Bronchial epithelial cell (primary cell): Measurements from ENCODE around the gene GJA3. TPM values are rescaled to one million over a fixed set of nuclear protein-coding genes. Genes with fewer than 3 reads are reported as not detected.

Source experiments
- DNase-seq: peaks from one replicate; pipeline ENCODE4 v3.0.0-alpha.2; 2010; ENCODE audit warnings: low read depth
- FAIRE-seq: peaks from 2 replicates; lab custom pipeline; 2011; peaks lifted over from hg19 to GRCh38; lab: Jason Lieb, UNC
- H3K27me3 ChIP-seq: 2 replicates; pipeline ENCODE4 v1.5.1; 2011; ENCODE audit warnings: low read length; ENCODE audit not compliant: control insufficient read depth, insufficient read depth
- H3K36me3 ChIP-seq: 2 replicates; pipeline ENCODE4 v1.5.1; 2011; ENCODE audit warnings: low read length; ENCODE audit not compliant: control insufficient read depth, insufficient read depth
- H3K4me3 ChIP-seq: 2 replicates; pipeline ENCODE4 v1.5.1; 2011; ENCODE audit warnings: mild to moderate bottlenecking, low read depth, low read length, control low read depth
- CTCF ChIP-seq: IDR thresholded peaks from 2 replicates; pipeline ENCODE4 v1.5.1; 2011; ENCODE audit warnings: mild to moderate bottlenecking, moderate library complexity, low read length, control low read depth, inconsistent platforms; ENCODE audit not compliant: insufficient read depth, severe bottlenecking
- total RNA-seq: library from RNA; depleted of rRNA; stranded (reverse); fragments of >200 nt; gene quantifications from 2 replicates; pipeline ENCODE4 v1.2.1, GENCODE V29; 2014

GJA3 gene
- total RNA-seq, 1 donor from 2014 or later, result 0.26 TPM

GRCh38 chr13:20171364-20171763 is 10.5 kb upstream of the GJA3 start:
- Histone ChIP-seq H3K36me3 (no peaks in the 10 kb centered on the region), H3K27me3 (no peaks in the 10 kb centered on the region), H3K4me3 (no peak overlapping the region)
- FAIRE-seq (no peak), DNase-seq (no peak)
- TF ChIP-seq CTCF, result no peak

- no peak for TF ChIP-seq CTCF
- no peak overlapping the region for H3K4me3 ChIP-seq
- H3K27me3 ChIP-seq, result no peaks in the 10 kb centered on the region
- no peak for FAIRE-seq
- no peak for DNase-seq
- H3K36me3 ChIP-seq, result no peaks in the 10 kb centered on the region
These were observed 10.1 kb upstream of the GJA3 start for GRCh38 chr13:20170921-20171320.

- no peak overlapping the region for H3K4me3 ChIP-seq
- TF ChIP-seq CTCF, result no peak
- DNase-seq (no peak), FAIRE-seq (no peak)
- no peaks in the 10 kb centered on the region for H3K36me3 ChIP-seq
- H3K27me3 ChIP-seq, result no peaks in the 10 kb centered on the region
These were observed 7.5 kb upstream of the GJA3 start for GRCh38 chr13:20168396-20168795.

- DNase-seq (peak; percentile 39), FAIRE-seq (peak; percentile 50)
- no peak for TF ChIP-seq CTCF
- Histone ChIP-seq H3K4me3 (no peak overlapping the region), H3K27me3 (no peaks in the 10 kb centered on the region), H3K36me3 (no peaks in the 10 kb centered on the region)
These were observed 4.8 kb upstream of the GJA3 start for GRCh38 chr13:20165417-20166257.

- Histone ChIP-seq H3K36me3 (no peaks in the 10 kb centered on the region), H3K27me3 (peaks cover 6% of the 10 kb centered on the region), H3K4me3 (no peak overlapping the region)
- TF ChIP-seq CTCF, result no peak
- DNase-seq, result no peak
- no peak for FAIRE-seq
These were observed 1.1 kb upstream of the GJA3 start for GRCh38 chr13:20161951-20162300.
